HFF-Myc (cell line): ENCODE results near the gene FAM83F.
A peak's percentile ranks its signal among the peaks of the same experiment; 100 is the strongest.

ENCODE experiments used
- DNase-seq: peaks from one replicate; pipeline ENCODE4 v3.0.0-alpha.2; 2011; ENCODE audit warnings: low read depth; ENCODE audit errors: extremely low read depth
- H3K4me3 ChIP-seq: replicated peaks from 2 replicates; pipeline ENCODE4 v1.5.1; 2011; ENCODE audit warnings: low read depth, mild to moderate bottlenecking, control low read depth, low read length
- TF ChIP-seq, protein P1 (sequence below): IDR thresholded peaks from 2 replicates; pipeline ENCODE4 v1.5.1; 2012; ENCODE audit warnings: mild to moderate bottlenecking, low read depth, low read length, control low read depth; ENCODE audit errors: missing control alignments

FAM83F gene

GRCh38 chr22:39952347-39952746, 42.4 kb upstream of the FAM83F start:
- TF ChIP-seq, protein P1, sequence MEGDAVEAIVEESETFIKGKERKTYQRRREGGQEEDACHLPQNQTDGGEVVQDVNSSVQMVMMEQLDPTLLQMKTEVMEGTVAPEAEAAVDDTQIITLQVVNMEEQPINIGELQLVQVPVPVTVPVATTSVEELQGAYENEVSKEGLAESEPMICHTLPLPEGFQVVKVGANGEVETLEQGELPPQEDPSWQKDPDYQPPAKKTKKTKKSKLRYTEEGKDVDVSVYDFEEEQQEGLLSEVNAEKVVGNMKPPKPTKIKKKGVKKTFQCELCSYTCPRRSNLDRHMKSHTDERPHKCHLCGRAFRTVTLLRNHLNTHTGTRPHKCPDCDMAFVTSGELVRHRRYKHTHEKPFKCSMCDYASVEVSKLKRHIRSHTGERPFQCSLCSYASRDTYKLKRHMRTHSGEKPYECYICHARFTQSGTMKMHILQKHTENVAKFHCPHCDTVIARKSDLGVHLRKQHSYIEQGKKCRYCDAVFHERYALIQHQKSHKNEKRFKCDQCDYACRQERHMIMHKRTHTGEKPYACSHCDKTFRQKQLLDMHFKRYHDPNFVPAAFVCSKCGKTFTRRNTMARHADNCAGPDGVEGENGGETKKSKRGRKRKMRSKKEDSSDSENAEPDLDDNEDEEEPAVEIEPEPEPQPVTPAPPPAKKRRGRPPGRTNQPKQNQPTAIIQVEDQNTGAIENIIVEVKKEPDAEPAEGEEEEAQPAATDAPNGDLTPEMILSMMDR, result no peak
- no peak overlapping the region for H3K4me3 ChIP-seq
- DNase-seq, result no peak

GRCh38 chr22:39953101-39953500, 41.7 kb upstream of the FAM83F start:
- H3K4me3 ChIP-seq, result no peak overlapping the region
- DNase-seq, result no peak
- TF ChIP-seq, protein P1, result no peak

- H3K4me3 ChIP-seq, result no peak overlapping the region
- TF ChIP-seq, protein P1, result no peak
- peak; percentile 49 for DNase-seq
These were observed 40.1 kb upstream of the FAM83F start for GRCh38 chr22:39954584-39955055.

DNA sequence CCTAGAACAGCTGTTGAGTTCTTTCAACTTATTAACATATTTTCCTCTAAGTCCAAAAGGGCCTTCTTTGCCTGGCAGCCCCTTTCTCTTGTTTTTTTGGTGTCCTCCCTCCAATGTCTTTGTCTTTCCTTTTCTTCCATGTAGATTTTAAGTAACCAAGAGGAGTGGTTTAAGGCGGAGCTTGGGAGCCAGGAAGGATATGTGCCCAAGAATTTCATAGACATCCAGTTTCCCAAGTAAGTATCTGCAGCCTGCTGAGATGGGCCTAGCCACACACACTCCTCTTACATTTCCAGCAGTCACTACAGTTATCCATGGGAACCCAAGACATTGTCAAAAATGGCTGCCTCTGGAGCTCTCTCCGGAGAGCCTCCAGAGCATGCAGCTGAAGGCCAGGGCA, 39.1 kb upstream of the FAM83F start:
- TF ChIP-seq, protein P1, result no peak
- H3K4me3 ChIP-seq, result no peak overlapping the region
- DNase-seq, result no peak

DNA sequence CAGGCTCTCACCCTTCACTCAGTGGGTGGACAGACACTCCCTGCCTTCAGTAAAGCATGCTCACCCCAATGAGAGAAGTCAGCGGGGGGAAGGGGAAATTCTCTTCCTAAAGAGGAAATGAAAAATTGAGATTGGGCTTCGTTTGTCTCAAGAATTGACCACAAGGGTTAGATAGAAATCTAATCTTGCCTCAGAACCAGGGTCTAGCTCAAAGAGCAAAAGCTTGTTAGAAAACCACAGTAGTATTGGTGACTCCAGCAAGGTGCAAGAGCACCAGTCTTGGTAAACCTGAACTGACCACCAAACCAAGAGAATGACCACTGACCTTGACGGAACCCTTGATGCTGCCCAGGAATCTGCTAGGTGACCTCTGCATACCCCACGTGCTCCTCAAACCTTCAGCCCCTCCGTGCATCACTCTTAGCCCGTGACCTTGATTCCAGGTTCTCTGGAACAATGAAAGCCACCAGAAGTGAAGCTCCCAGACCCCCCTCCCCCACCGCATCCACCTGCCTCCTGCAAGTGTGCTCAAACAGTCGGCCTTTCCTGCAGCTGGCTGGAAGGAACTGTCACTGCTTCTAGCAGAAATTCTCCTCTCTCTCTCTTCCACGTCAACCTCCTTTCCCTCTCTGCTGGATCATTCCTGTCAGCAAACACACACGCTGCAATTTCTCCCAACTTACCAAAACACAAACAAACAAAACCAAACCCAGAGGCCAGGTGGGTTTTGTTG, 37.7 kb upstream of the FAM83F start:
- no peak for DNase-seq
- no peak overlapping the region for H3K4me3 ChIP-seq

GRCh38 chr22:39958009-39958711, 36.6 kb upstream of the FAM83F start:
- DNase-seq, result no peak
- TF ChIP-seq, protein P1, result no peak
- no peak overlapping the region for H3K4me3 ChIP-seq

More for the DNA sequence above, 37.7 kb upstream of the FAM83F start:
- TF ChIP-seq, protein P1, result no peak
